Tibial artery (tissue), 4 donors: ENCODE results near the gene MED17.

Experiments
- DNase-seq, 2 donors: peaks; one replicate each; pipeline ENCODE4 v3.0.0-alpha.2; 2019
- H3K27ac ChIP-seq, 2 donors: fragments of 200-600 bp; sonication (generic) in 1 of 2; 1 replicate in 1 of 2; 2 replicates in 1 of 2; pipeline ENCODE4 v1.5.1; 2018 to 2019; ENCODE audit warnings: mild to moderate bottlenecking in 1 of 2
- H3K27me3 ChIP-seq, 2 donors: fragments of 200-600 bp; sonication (generic) in 1 of 2; one replicate each; pipeline versions ENCODE4 v1.5.1 to v1.6.0; 2016 to 2019
- H3K36me3 ChIP-seq, 3 donors: fragments of 200-600 bp; sonication (generic) in 2 of 3; one replicate each; pipeline ENCODE4 v1.5.1; 2016 to 2019; ENCODE audit warnings: mild to moderate bottlenecking in 2 of 3
- H3K4me1 ChIP-seq, 4 donors: fragments of 200-600 bp; sonication (generic) in 2 of 4; 1 replicate in 3 of 4; 2 replicates in 1 of 4; pipeline ENCODE4 v1.5.1; 2016 to 2019
- H3K4me3 ChIP-seq, 2 donors: fragments of 200-600 bp; sonication (generic) in 1 of 2; 1 replicate in 1 of 2; 2 replicates in 1 of 2; pipeline ENCODE4 v1.5.1; 2018 to 2019; ENCODE audit warnings: mild to moderate bottlenecking in 2 of 2
- H3K9me3 ChIP-seq, 3 donors: fragments of 200-600 bp; sonication (generic) in 1 of 3; one replicate each; pipeline ENCODE4 v1.5.1; 2016 to 2019
- CTCF ChIP-seq, 2 experiments: fragments of 200-600 bp in 1 of 2; fragments of 450-650 bp in 1 of 2; IDR thresholded peaks; one replicate each; pipeline ENCODE4 v1.5.1; 2017 to 2019; ENCODE audit warnings: antibody characterized with exemption in 2 of 2, mild to moderate bottlenecking in 1 of 2, moderate library complexity in 1 of 2
- intact Hi-C: fragments of 100-400 bp; cut with DNase I; formaldehyde crosslinking; loops from one replicate; pipeline ENCODE4 v1.15.0; 2023; ENCODE audit warnings: low total_unique reads

MED17 gene

DNA sequence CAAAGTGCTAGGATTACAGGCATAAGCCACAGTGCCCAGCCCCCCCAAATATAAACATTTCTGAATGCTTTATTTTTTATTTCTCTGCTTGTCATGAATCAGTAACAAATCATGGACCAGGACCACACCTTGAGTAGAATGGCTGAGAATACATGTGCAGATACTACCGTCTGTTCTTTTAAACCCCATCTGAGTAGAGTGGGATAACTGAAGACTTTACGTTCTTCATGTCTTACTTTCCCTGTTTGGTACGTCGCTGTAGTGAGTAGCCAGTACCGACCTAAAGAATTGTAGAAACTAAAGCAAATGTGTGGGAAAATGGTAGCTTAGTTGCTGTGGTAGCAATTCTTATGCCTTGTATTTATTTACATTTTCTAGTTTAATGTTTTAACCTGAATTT is 29.9 kb downstream of the MED17 start:
- Histone ChIP-seq H3K4me1 (no peaks in the 10 kb centered on the region), H3K27ac (no peak overlapping the region), H3K27me3 (no peaks in the 10 kb centered on the region), H3K36me3 (peaks cover 59 to 85% (median 83%) of the 10 kb centered on the region in 3 donors), H3K9me3 (no peaks in the 10 kb centered on the region), H3K4me3 (no peak overlapping the region)
- TF ChIP-seq CTCF (IDR thresholded peaks at IDR 0.05): no peak
- DNase-seq: no peak
- intact Hi-C loops: no loop called here

DNA sequence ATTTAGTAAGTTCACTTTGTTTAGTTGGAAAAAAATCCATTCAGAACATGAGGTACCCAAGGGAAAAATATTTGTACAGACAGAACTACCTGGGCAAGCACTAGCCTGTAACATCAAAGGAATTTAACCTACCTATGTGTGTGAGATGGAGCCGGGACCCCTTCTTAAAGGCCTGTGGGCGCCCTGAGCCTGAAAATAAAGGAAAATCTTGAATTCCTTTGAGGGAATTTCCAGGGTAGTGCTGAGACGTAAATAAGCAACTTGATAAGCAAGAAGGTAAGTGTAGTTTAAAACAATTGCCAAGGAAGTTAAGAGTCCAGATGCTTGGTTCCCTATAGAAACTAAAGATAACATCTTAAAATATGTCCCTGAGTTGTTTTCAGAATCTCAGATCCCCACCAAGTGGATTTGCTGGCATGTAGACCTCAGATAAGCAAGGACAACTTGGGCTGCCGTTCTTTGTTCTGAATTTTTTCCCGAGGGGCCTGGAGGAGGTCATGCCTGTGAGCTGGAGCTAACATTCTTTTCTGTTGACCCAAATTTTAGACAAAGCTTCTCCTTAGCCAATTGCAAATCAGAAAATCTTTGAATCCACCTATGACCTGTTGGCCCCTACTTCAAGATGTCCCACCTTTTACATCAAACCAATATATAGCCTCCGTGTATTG is 31.0 kb downstream of the MED17 start:
- H3K4me3 ChIP-seq: no peak overlapping the region
- H3K27me3 ChIP-seq: no peaks in the 10 kb centered on the region
- H3K4me1 ChIP-seq: no peaks in the 10 kb centered on the region
- intact Hi-C loops: no loop called here
- peaks cover 49 to 74% (median 72%) of the 10 kb centered on the region in 3 donors for H3K36me3 ChIP-seq
- TF ChIP-seq CTCF (IDR thresholded peaks at IDR 0.05): no peak
- no peak overlapping the region for H3K27ac ChIP-seq
- H3K9me3 ChIP-seq: no peaks in the 10 kb centered on the region
- no peak for DNase-seq

DNA sequence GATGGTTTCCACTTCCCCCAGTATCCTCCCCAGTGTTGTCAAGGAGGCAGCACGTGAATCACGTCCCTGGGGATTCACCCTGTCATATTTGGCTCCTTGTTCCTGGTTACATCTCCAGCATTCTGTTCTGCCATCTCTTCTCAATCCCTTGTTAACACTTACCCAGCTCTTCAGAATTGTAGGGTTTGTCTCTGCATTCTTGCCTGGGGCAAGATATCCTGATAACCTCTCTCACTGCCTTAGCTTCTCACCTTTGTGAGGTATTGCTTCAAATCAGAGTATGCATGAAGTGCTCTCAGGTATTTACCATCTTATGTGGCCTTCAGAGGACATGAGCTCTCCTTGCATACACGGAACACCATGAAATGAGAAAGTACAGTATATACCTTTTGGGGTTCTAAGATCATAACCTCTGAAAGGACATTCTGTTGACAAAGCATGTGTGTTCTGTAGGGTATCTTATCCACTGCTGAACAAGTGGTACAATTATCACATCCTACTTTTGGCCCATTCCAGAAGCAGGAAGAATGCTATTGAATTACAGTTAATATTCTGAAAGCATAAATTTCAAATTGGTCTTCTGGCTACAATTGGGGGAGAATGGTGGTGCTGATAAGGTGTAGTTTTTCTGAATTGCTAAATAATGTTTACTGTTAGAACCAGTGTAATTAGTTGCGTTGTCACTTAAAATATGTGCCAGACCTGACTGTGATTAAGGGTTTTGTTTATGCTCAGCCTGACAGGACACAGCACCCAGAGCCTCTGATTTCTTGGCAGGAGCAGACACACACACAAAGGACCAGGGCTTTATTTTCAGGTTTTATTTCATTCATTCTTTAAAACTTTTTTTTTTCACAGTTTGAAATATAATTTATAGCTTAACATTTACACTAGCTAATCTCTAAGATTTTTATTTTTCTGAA is 33.6 kb downstream of the MED17 start:
- DNase-seq: no peak
- Histone ChIP-seq H3K27me3 (no peaks in the 10 kb centered on the region), H3K36me3 (peaks cover 23 to 48% (median 46%) of the 10 kb centered on the region in 3 donors), H3K9me3 (no peaks in the 10 kb centered on the region), H3K4me3 (no peak overlapping the region), H3K4me1 (no peaks in the 10 kb centered on the region), H3K27ac (no peak overlapping the region)
- no peak for TF ChIP-seq CTCF (IDR thresholded peaks at IDR 0.05)
- intact Hi-C loops: no loop called here

DNA sequence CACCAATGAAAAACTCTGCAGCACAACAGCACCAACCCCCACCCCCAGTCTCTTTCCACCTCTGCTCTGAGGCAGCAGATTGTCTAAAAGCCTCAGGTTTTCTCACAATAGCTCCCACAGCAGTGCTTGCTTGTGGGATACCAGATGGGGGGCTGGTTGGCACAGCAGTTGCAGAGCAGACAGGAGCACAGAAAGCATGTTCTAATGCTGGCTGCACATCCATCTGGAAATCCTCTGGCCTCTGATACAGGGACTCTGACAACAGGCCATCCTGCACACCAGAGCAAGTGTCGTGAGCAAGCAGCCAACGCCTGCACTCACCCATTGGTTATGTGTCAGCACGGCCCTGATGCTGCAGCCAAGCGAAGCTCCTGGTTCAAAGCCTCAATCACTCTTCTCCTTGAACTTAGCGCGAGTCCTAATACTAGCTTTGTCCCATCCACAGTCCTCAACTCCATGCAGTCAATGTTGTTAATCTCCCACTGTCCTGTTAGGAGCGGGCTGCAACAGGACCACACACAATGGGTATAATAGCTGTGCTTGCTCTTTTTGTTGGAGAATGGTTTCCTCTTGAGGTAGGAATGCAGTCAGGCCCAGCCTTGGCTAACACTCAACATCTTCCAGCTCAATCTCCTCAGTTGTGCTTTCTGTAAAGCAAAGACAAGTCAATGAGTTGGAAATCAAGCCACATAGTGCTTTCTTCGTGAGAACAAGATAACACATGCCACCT is 36.0 kb downstream of the MED17 start:
- intact Hi-C loops: no loop called here
- no peak for DNase-seq
- Histone ChIP-seq H3K4me3 (no peak overlapping the region), H3K9me3 (no peaks in the 10 kb centered on the region), H3K27me3 (no peaks in the 10 kb centered on the region), H3K36me3 (peaks cover 13 to 24% (median 23%) of the 10 kb centered on the region in 3 donors), H3K4me1 (no peaks in the 10 kb centered on the region), H3K27ac (no peak overlapping the region)
- TF ChIP-seq CTCF (IDR thresholded peaks at IDR 0.05): no peak

DNA sequence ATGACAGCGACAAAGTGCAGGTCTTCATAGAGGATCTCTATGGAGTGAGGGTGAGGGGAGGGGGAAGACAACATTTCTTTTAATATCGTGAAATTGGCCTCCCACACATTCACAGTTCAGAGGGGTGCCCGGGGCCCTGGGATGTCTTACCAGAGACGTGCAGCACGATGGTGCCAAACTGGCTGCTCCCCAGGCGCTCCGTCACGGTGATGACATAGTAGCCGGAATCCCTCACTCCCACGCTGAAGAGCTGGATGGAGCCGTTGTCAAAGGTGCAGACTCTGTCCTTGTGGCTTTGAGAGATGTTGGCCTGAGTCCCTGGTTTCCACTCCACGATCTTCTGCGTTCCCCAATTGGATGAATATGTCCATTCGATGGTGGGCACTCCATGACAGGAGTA is 36.8 kb downstream of the MED17 start:
- DNase-seq: no peak
- Histone ChIP-seq H3K36me3 (peaks cover 7 to 18% (median 16%) of the 10 kb centered on the region in 3 donors), H3K27ac (no peak overlapping the region), H3K4me3 (no peak overlapping the region), H3K9me3 (no peaks in the 10 kb centered on the region), H3K4me1 (no peaks in the 10 kb centered on the region), H3K27me3 (no peaks in the 10 kb centered on the region)
- no peak for TF ChIP-seq CTCF (IDR thresholded peaks at IDR 0.05)
- intact Hi-C loops: no loop called here
